GM19438 (cell line): ENCODE data around the gene KDM2B.

ENCODE experiments used
- ATAC-seq: cut with Tn5 transposase; IDR thresholded peaks from one replicate; pipeline ENCODE4 v1.9.1; 2021; ENCODE audit warnings: low read depth; ENCODE audit not compliant: unreplicated experiment

KDM2B gene

DNA sequence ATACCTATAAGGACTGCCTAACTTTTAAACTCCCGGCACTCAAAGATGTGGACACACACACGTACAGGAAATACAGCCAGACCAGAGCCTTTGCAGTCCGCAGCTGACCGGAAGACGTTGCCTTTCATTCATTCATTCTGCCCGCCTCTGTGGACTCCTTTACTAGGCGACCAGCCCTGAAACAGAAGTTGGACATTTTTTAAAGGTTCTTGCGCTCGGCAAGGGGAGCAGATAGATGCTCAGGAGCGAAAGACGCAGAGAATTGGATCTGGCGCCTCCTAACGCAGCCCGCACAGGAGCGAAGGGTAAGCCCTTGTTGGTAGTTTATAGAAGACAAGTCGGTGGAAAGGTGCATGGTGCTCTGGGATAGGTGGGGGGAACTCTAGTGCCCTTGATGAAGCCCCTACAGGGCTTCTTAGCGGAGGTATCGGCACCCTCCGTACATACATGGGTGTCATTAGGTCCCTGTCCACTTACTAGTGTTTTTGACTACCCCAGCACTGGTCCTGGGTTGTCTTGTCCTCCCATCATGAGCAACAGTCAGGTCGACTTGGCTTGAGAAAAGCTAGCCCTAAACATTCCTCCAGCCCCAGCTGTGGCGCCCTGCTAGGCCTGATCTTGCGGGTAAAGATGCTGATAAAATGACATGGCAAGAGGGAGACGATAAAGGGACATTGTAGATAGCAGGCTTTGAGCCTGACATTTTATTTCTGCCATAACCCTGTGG is at the start of gene KDM2B:
Gene KDM2B, minus strand, starts transcription at position 65 of the 727 bp plus-strand sequence. CDS start 112 bp downstream, outside the sequence.
- ATAC-seq, result no peak

DNA sequence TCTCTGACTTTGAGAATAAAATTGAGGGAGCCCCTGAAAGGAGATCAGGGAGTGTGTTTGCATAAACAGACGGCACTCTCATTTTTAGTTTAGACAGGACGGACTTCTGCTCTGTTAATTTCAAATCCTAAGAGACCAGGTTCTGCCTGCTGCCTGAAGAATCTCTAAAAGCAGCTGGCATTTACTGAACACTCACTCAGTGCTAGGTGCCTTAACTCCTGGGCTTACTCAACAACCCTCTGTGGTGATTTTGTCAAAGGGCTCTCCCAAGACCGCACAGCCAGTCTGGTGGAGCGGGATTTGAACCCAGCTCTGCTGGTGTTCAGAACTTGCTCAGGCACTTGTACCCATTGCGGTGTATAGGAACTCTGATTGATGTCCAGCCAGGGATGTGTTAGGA is 47.7 kb upstream of the KDM2B start:
- no peak for ATAC-seq

DNA sequence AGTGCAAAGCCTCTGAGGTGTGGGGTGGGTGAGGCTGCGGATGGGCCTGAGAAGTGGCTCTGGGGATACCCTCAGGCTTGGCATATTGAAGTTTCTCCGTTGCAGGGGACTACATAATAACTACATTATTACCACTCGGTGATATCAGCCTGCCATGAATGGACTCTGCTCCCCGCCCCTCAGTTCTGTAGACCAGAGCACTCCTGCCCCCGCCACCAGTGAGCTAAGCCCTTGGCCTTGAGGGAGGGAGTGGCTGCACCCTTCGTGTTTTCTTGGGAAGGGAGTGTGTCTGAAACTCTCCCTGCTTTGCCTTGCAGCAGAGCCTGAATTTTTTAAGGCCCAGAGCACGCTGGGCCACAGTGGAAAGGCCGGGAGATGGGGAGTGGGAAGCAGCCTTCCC is 47.2 kb upstream of the KDM2B start:
- no peak for ATAC-seq

- peak; percentile 29 for ATAC-seq
Measured at GRCh38 chr12:121626853-121627640, 46.2 kb upstream of the KDM2B start.

DNA sequence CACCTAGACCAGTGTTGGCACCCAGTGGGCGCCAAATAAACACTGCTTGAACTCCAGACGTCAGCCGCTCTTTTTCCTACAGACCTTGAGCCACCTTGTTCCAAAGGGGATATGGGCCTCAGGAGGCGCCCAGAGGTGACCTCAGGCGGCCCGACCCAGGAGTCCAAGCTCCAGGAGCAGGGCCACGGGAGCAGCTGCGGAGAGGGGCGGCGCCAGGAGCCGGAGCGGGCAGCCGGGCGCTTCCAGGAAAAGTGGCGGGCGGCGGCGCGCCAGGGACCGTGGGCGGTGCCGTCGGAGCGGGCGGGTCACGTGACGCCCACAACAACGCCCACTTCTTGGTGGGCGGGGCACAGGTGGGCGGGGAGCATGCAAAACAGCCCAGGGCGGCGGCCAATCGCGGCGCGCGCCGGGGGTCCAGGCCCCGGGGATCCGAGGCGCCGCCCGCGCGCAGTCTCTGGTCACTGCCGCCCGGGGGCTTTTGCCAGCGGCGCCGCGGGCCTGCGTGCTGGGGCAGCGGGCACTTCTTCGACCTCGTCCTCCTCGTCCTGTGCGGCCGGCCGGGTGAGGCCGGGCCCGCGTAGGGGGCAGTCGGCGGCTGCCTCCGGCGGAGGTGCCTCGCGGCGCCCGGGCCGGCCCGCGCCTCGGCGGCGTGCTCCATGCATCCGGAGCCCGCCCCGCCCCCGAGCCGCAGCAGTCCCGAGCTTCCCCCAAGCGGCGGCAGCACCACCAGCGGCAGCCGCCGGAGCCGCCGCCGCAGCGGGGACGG is 45.4 kb upstream of the KDM2B start, which contains the start of gene ORAI1:
Gene ORAI1, plus strand, starts transcription at position 444 of the 766 bp plus-strand sequence.
- ATAC-seq, result peak; percentile 51

- ATAC-seq, result no peak
Measured at GRCh38 chr12:121620333-121620891, 39.6 kb upstream of the KDM2B start.

GRCh38 chr12:121618659-121619233 is 37.9 kb upstream of the KDM2B start:
- no peak for ATAC-seq

GRCh38 chr12:121614872-121615467 is 34.1 kb upstream of the KDM2B start:
- no peak for ATAC-seq

GRCh38 chr12:121613462-121613861 is 32.6 kb upstream of the KDM2B start:
- ATAC-seq, result no peak

DNA sequence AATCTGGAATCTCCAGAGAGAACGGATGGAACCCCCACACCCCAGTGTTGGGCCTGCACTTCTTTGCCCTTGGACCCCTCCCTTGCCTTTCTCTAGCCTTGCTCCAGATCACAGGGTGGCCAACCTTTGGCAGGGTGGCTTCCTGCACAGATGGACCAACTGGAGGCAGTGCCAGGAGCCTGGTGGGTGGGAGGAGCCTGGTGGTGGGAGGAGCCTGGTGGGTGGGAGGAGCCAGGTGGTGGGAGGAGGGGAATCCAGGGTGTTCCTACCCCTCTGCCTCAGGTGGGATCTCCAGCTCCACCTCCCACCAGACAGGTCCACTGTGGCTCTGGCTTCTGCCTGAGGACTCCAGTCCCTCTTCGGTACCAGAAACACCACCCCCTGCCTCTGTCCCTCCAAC is 30.5 kb upstream of the KDM2B start:
- ATAC-seq, result no peak

DNA sequence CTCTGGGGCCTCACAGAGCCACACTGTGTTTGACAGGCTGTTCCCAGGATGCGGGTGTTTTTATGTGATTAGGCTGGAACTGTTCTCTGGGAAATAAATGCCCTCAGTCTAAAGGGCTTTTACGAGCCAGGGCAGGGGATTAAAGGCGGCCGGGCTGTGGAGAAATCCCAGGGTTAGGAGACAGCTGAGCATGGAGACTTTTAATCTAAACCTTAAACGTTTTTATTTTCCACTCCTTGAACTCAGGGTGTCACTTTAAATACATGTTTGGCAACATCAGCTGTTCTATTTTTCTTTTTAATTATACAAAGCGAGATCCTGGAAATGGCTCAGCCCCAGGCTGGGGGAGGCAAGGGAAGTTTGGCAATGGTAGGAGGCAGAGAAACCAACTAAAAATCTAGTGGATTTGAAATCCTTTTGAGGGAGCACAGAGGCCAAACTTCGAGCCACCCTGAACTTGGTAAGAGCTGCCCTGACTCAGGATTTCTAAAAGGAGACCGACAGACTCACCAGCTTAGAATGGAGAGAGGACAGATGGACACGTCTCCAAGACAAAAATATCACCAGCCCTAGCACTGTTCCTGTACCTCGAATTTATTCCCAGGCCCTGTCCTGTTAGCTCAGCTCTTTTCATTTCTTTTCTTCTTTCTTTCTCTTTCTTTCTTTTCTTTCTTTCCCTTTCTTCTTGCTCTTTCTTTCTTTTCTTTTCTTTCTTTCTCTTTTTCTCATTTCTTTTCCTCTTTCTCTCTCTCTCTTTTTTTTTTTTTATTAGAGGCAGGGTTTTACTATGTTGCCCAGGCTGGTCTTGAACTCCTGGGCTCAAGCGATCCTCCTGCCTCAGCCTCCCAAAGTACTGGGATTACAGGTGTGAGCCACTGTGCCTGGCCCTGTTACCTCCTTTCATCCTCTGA is 29.7 kb upstream of the KDM2B start:
- ATAC-seq, result no peak

DNA sequence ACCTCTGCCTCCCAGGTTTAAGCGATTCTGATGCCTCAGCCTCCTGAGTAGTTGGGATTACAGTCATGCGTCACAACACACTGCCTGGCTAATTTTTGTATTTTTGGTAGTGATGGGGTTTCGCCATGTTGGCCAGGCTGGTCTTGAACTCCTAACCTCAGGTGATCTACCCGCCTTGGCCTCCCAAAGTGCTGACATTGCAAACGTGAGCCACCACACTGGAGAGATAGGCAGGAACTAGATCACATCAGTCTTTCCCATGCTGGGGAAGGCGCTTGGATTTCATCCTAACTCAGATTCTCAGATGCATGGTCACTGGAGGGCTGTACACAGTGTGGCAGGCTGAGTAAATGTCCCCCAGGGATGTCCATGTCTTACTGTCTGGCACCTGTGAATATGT is 27.5 kb upstream of the KDM2B start:
- no peak for ATAC-seq

GRCh38 chr12:121603581-121603980 is 22.8 kb upstream of the KDM2B start:
- ATAC-seq, result no peak

DNA sequence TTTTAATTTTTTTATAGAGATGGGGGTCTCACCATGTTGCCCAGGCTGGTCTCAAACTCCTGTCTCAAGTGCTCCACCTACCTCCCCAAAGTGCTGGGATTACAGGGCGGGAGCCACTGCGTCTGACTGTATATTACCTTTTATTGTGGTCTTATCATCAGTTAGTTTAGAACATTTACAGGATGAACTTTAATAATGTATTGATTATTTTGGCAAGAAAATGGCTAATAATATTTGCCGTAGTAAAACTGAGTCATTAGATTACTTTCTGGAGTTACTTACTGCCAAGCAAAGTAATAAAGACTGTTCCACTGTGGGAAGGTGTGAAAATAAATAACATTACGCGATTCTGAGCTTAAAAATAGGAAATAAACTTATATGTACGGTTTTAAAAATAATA is 21.9 kb upstream of the KDM2B start:
- ATAC-seq, result no peak

- no peak for ATAC-seq
Measured at GRCh38 chr12:121600702-121601336, 20.0 kb upstream of the KDM2B start.

- no peak for ATAC-seq
Measured at GRCh38 chr12:121596526-121596925, 15.7 kb upstream of the KDM2B start.

DNA sequence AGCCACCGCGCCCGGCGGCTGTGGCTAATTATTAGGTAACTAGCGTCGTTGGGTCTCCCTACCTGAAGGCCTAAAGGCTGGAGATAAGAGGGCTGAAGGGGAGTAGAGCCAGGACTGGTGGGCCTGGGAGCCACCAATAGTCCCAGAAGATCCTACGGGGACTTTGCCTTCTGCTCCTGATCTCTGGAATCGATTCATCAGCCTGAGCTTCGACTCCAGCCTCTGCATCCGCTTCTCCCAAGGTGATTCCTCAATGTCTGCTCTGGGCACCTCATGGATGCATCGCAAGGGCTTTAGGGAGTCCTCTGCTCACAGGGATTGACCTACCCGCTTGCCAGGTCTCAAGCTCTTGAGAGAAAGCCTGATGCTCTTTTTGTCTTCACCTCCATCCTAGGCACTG is 14.7 kb upstream of the KDM2B start:
- ATAC-seq, result no peak

- no peak for ATAC-seq
Measured at GRCh38 chr12:121592320-121592719, 11.5 kb upstream of the KDM2B start.
